AG08395 (cell line): Measurements from ENCODE around the gene SOS1.
A peak's percentile ranks its signal among the peaks of the same experiment; 100 is the strongest.
"Not testable (repeated sequence)": the region's sequence is repeated elsewhere in the genome, so short reads cannot be mapped to it uniquely, and the experiment has no call there.

Experiments used
- DNase-seq: peaks from one replicate; pipeline ENCODE4 v3.0.0; 2012; ENCODE audit warnings: mixed read lengths, low spot score

The SOS1 gene

GRCh38 chr2:38968021-38968420 is 152.8 kb downstream of the SOS1 start:
- DNase-seq: no peak

- no peak for DNase-seq
Measured at GRCh38 chr2:38966678-38967077, 154.2 kb downstream of the SOS1 start.

GRCh38 chr2:38966006-38966405 is 154.8 kb downstream of the SOS1 start:
- no peak for DNase-seq

GRCh38 chr2:38960609-38961320 is 160.1 kb downstream of the SOS1 start:
- no peak for DNase-seq

GRCh38 chr2:38959938-38960608 is 160.8 kb downstream of the SOS1 start:
- DNase-seq: peak; percentile 87

- DNase-seq: no peak
Measured at GRCh38 chr2:38959466-38959865, 161.4 kb downstream of the SOS1 start.

GRCh38 chr2:38957972-38958371 is 162.9 kb downstream of the SOS1 start:
- no peak for DNase-seq

GRCh38 chr2:38951766-38952165 is 169.1 kb downstream of the SOS1 start:
- no peak for DNase-seq

GRCh38 chr2:38948995-38949394 is 171.9 kb downstream of the SOS1 start:
- DNase-seq: no peak

- DNase-seq: no peak
Measured at GRCh38 chr2:38948387-38948882, 172.4 kb downstream of the SOS1 start.

- peak; percentile 77 for DNase-seq
Measured at GRCh38 chr2:38947241-38948239, 173.3 kb downstream of the SOS1 start.

GRCh38 chr2:38945911-38946310 is 174.9 kb downstream of the SOS1 start:
- no peak for DNase-seq

- DNase-seq: no peak
Measured at GRCh38 chr2:38945372-38945771, 175.5 kb downstream of the SOS1 start.

GRCh38 chr2:38943784-38944183 is 177.1 kb downstream of the SOS1 start:
- DNase-seq: no peak

GRCh38 chr2:38940746-38941145 is 180.1 kb downstream of the SOS1 start:
- no peak for DNase-seq

- no peak for DNase-seq
Measured at GRCh38 chr2:38937548-38937947, 183.3 kb downstream of the SOS1 start.

GRCh38 chr2:38936516-38936915 is 184.3 kb downstream of the SOS1 start:
- not testable (repeated sequence) for DNase-seq

- DNase-seq: no peak
Measured at GRCh38 chr2:38935568-38936172, 185.2 kb downstream of the SOS1 start.

GRCh38 chr2:38934742-38935141 is 186.1 kb downstream of the SOS1 start:
- DNase-seq: no peak

- DNase-seq: peak; percentile 45
Measured at GRCh38 chr2:38933653-38934052, 187.2 kb downstream of the SOS1 start.

- no peak for DNase-seq
Measured at GRCh38 chr2:38932586-38932985, 188.3 kb downstream of the SOS1 start.
